NCI-H2107 treated with DMSO at 0.1 percent for 48 hours (cell line): Measurements from ENCODE around the gene BSDC1.

Experiments used
- DNase-seq: peaks from one replicate; lab custom pipeline; 2025; ENCODE audit not compliant: unreplicated experiment; lab: John Stamatoyannopoulos, UW

BSDC1 gene

DNA sequence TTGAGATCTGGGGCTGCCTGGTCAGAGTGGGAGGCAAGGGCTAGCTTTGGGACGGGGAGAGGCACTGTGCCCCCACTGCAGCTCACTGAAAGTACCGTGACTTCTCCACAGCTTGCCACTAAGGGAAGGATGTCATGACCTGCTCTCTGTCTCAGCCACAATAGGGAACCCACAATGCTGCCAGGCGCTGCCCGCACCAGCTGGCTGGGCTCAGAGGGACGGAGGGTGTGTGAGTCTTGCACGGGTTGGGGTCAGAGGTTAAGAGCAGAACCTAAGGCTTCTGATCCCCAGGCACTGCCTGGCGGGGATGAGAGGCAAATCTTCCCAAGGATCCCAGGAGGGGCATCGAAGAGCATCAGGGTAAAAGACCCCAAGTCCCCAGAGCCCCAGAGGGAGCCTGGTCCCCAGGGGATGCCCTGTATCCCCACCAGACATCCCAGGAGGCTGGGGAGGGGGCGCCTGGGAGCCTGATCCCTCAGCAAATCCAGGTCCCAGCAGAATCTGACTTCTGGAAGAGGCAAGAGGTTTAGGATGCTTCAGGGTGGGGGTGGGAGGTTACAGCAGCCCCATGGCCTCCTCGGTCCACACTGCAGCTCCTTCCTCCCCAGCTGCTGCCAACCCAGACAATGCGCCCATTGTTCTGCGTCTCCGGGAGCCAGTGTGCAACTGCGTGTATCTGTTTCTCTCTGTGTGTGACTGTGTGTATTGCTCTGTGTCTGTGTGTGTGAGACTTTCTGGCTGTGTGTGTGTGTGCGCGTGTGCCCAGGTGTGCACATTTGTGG is 56.2 kb downstream of the BSDC1 start:
- DNase-seq = peak; percentile 68

GRCh38 chr1:32336963-32337675 is 57.1 kb downstream of the BSDC1 start:
- peak; percentile 55 for DNase-seq

- no peak for DNase-seq
Observed at GRCh38 chr1:32336591-32336932, 57.7 kb downstream of the BSDC1 start.

- peak; percentile 53 for DNase-seq
Observed at GRCh38 chr1:32335790-32336590, 58.3 kb downstream of the BSDC1 start, which contains the start of gene MARCKSL1. Gene MARCKSL1, minus strand, starts transcription at chr1:32336233. Its CDS starts 200 bp downstream, at chr1:32336033.

DNA sequence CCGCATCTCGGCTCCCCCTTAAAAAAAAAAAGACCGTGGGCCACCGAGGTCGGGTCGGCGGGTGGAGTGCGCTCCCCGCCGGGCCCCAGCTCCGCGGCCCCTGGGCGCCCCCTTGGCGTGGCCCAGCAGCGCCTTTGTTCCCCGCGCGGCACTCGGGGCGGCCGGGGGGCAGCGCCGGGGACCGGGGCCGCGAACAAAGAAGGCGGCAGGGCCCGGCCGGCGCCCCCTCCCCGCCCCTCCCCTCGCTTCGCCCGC is 58.8 kb downstream of the BSDC1 start:
- DNase-seq = no peak

DNA sequence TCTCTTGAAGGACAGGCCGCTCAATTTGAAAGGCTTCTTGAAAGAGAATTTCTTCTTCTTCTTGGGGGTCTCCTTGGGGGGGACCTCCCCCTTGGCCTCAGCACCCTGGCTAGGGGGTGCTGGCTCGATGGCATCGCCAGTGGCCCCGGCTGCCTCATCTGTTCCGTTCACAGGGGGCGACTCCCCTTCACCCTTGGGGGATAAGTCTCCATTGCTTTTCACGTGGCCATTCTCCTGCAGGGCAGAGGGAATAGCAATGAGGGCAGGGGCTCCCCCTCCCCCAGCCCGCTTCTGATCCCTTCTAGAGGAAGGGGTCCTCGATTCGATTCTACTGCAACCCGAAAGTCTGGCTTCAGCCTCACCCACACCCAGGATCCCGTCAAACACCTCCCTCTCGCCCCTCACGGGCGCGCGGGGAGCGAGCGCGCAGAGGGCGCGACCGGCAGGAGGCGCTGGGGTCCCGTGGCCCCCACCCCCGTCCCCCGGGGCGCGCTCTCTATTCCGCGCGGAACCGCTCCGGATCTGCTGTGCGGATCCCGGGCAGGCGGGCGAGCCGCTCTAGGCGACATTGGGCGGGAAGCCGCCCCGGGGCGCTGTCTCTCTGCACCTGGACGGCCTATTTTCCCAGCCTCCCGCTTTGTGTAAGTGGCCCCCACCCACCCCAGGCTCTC is 59.2 kb downstream of the BSDC1 start:
- DNase-seq = no peak

- no peak for DNase-seq
Observed at GRCh38 chr1:32334274-32334861, 59.9 kb downstream of the BSDC1 start.

DNA sequence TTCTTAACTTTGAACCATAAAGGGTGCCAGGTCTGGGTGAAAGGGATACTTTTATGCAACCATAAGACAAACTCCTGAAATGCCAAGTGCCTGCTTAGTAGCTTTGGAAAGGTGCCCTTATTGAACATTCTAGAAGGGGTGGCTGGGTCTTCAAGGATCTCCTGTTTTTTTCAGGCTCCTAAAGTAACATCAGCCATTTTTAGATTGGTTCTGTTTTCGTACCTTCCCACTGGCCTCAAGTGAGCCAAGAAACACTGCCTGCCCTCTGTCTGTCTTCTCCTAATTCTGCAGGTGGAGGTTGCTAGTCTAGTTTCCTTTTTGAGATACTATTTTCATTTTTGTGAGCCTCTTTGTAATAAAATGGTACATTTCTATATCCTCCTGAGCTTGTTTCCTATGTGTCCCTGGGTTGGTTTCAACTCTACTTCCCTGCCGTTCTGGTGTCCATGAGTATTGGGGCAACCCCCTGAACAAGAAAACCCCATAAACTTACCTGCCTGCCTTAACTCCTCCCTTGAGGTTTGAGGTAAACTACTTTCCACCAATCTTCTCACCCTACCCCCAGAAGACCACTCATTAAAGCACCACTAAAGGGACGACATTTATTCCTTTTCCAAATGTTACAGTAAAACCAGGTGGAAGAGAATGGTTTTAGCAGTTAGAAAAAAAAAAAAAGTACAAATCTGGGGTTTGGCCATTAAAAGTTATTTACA is 60.8 kb downstream of the BSDC1 start:
- DNase-seq = no peak

DNA sequence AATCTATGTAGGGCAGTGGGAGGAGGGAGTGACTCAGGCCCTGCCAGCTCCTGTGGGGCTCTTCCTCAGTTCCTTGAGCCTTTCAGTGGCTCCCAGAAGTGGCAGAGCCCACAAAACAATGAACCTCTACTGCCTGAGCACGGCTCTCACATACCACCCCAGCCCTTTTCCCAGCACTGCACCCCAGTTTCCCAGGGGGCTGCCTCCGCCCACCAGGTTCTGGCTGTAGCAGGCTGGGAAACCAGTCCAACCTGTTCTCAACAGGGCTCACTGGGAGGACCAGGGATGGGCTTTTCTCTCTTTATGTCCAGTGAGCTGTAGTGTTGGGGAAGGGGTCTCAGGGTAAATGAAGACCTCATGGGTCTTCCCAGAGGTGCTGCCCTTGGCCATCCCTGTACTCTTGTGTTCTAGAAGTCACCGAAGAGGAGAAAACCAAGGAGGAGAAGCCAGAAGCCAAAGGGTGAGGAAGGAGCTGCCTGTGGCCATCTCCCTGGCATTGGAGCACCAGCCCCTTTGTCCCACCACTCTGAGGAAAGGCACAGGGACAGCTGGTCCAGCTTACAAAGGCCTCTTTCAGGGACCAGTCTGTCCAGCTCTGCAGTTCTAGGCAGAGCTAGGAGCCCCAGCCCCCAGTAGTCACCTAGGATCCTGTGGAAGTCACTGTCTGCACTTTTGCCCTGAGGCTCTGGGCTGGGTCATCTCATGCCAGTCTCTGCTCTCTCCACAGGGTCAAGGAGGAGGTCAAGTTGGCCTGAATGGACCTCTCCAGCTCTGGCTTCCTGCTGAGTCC is 61.8 kb downstream of the BSDC1 start:
- DNase-seq = no peak

- no peak for DNase-seq
Observed at GRCh38 chr1:32331549-32331948, 62.7 kb downstream of the BSDC1 start.

GRCh38 chr1:32330558-32331151 is 63.6 kb downstream of the BSDC1 start:
- DNase-seq = no peak

DNA sequence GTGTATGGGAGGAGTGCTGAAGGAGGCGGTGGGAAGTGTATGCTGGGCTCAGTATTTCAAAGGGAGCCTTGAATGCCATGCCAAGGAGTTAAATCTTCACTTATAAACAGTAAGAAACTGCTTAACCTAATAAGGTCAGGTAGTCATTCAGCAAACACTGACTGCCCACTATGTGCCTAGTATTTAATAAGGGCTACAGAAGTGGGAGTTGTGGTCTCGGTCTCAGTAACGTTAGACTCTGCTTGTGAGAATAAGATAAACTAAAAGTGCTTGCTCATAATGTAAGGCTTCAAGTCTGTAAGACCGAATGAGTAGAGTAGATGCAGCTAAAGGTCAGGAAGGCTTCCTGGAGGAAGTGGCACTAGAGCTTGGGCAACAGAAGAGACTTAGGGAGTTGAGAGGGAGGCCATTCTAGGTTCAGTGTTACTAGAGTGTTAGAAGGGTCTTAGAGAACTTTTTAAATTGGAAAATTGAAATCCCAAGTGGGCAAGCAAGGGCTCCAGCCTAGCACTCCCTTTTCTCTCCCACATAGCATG is 64.2 kb downstream of the BSDC1 start:
- no peak for DNase-seq

- DNase-seq = no peak
Observed at GRCh38 chr1:32327204-32327603, 67.0 kb downstream of the BSDC1 start.

DNA sequence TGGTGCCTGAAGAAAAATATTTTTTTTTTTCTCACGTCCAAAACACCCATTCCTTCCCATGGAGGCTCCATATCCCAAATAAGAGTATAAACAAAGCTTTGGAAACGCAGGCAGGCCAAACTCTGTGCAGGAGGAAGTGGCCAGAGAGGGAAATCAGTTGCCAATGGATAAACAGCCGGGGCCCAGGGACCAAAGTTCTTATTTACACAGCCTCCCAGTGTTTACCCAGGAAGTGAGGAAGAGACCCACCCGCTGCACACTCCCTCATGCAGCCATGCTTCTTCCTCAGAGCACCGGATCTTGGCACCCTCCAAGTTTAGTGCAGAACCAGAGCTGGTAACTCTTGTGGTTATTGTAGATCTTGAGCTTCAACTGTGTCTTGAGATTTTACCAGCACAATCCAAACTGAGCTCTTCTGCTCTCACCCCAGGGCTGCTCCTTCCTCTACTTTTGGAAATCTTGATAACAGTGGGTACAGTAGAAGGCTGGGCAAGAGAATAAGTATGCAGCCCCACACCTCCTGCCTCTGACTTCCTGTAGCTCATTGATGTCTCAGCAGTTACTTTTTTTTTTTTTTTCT is 72.4 kb downstream of the BSDC1 start:
- no peak for DNase-seq

GRCh38 chr1:32318127-32318869 is 75.9 kb downstream of the BSDC1 start:
- no peak for DNase-seq

DNA sequence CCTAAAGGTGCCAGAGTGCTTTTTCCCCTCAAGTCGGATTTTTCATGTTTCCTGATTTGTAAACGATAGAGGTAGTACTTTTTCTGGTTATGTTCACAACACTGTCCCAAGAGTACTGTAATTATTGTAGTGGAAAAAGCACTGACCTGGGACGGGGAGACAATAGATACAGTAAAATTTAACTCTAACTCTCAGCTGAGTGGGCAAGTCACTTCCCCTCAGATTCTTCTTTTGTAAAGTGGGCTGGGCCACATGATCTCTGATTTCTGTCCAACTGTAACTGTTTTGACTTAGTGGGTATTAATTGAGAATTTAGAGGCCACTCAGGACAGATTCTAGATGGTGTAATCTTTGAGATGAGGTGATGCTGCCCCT is 77.4 kb downstream of the BSDC1 start:
- no peak for DNase-seq
